Muscle layer of duodenum (tissue), 2 donors: ENCODE data around the gene AKAP12.
"Not testable (repeated sequence)": the region's sequence is repeated elsewhere in the genome, so short reads cannot be mapped to it uniquely, and the experiment has no call there.

Experiments used
- H3K27ac ChIP-seq: one replicate; pipeline ENCODE4 v1.7.0; 2013; ENCODE audit warnings: mild to moderate bottlenecking, low read length
- H3K27me3 ChIP-seq: one replicate; pipeline ENCODE4 v1.7.0; 2013; ENCODE audit warnings: low read depth, mild to moderate bottlenecking, control low read depth, low read length
- H3K36me3 ChIP-seq, 2 donors: one replicate each; pipeline ENCODE4 v1.7.0; 2013; ENCODE audit warnings: low read length in 2 of 2, control low read depth in 1 of 2, mild to moderate bottlenecking in 1 of 2; ENCODE audit not compliant: insufficient read depth in 2 of 2, control insufficient read depth in 1 of 2
- H3K4me1 ChIP-seq, 2 donors: one replicate each; pipeline ENCODE4 v1.7.0; 2013; ENCODE audit warnings: low read length in 2 of 2, mild to moderate bottlenecking in 2 of 2, control low read depth in 1 of 2, moderate library complexity in 1 of 2; ENCODE audit not compliant: insufficient read depth in 2 of 2, control insufficient read depth in 1 of 2
- H3K4me3 ChIP-seq, 2 donors: one replicate each; pipeline ENCODE4 v1.7.0; 2013; ENCODE audit warnings: low read length in 2 of 2, low read depth in 1 of 2, mild to moderate bottlenecking in 1 of 2
- H3K9me3 ChIP-seq, 2 donors: one replicate each; pipeline ENCODE4 v1.7.0; 2013; ENCODE audit warnings: low read length in 2 of 2, control low read depth in 1 of 2, mild to moderate bottlenecking in 1 of 2; ENCODE audit not compliant: control insufficient read depth in 1 of 2
- donor health status: healthy.

The AKAP12 gene

GRCh38 chr6:151374036-151374683 lies 134.4 kb downstream of the AKAP12 start:
- peaks cover 0 to 7% of the 10 kb centered on the region in 2 donors for H3K4me1 ChIP-seq
- H3K27me3 ChIP-seq: no peaks in the 10 kb centered on the region
- H3K27ac ChIP-seq: no peak overlapping the region

GRCh38 chr6:151375833-151376232 lies 136.1 kb downstream of the AKAP12 start:
- Histone ChIP-seq H3K36me3 (peaks cover 17 to 19% of the 10 kb centered on the region in 2 donors), H3K4me1 (peaks cover 7 to 14% of the 10 kb centered on the region in 2 donors), H3K27ac (no peak overlapping the region), H3K27me3 (no peaks in the 10 kb centered on the region), H3K9me3 (no peaks in the 10 kb centered on the region), H3K4me3 (no peak overlapping the region)

More at GRCh38 chr6:151374036-151374683, 134.4 kb downstream of the AKAP12 start:
- Histone ChIP-seq H3K4me3 (no peak overlapping the region), H3K9me3 (no peaks in the 10 kb centered on the region), H3K36me3 (peaks cover 20 to 24% of the 10 kb centered on the region in 2 donors)

GRCh38 chr6:151376440-151376839 lies 136.7 kb downstream of the AKAP12 start:
- peaks cover 7 to 14% of the 10 kb centered on the region in 2 donors for H3K4me1 ChIP-seq
- H3K27ac ChIP-seq: no peak overlapping the region
- H3K36me3 ChIP-seq: peaks cover 11 to 13% of the 10 kb centered on the region in 2 donors
- no peaks in the 10 kb centered on the region for H3K9me3 ChIP-seq
- H3K27me3 ChIP-seq: no peaks in the 10 kb centered on the region
- H3K4me3 ChIP-seq: no peak overlapping the region

GRCh38 chr6:151377095-151377494 lies 137.3 kb downstream of the AKAP12 start:
- Histone ChIP-seq H3K4me3 (no peak overlapping the region), H3K36me3 (peaks cover 4 to 6% of the 10 kb centered on the region in 2 donors), H3K4me1 (peaks cover 7 to 14% of the 10 kb centered on the region in 2 donors), H3K27me3 (no peaks in the 10 kb centered on the region), H3K27ac (no peak overlapping the region), H3K9me3 (no peaks in the 10 kb centered on the region)

GRCh38 chr6:151379933-151380847 lies 140.4 kb downstream of the AKAP12 start:
- no peaks in the 10 kb centered on the region for H3K9me3 ChIP-seq
- peak overlapping the region; percentile 32 for H3K27ac ChIP-seq
- H3K27me3 ChIP-seq: no peaks in the 10 kb centered on the region
- peaks cover 7% of the 10 kb centered on the region in 2 donors for H3K4me1 ChIP-seq
- peak overlapping the region in 1 of 2 donors; percentile 3 for H3K4me3 ChIP-seq
- no peaks in the 10 kb centered on the region for H3K36me3 ChIP-seq

- H3K9me3 ChIP-seq: no peaks in the 10 kb centered on the region
- peak overlapping the region; percentile 32 for H3K27ac ChIP-seq
- H3K36me3 ChIP-seq: no peaks in the 10 kb centered on the region
- H3K27me3 ChIP-seq: no peaks in the 10 kb centered on the region
- no peak overlapping the region for H3K4me3 ChIP-seq
- H3K4me1 ChIP-seq: peaks cover 7% of the 10 kb centered on the region in 2 donors
Observed at GRCh38 chr6:151380848-151381205, 141.1 kb downstream of the AKAP12 start.

GRCh38 chr6:151381722-151382121 lies 142.0 kb downstream of the AKAP12 start:
- Histone ChIP-seq H3K4me3 (no peak overlapping the region), H3K36me3 (no peaks in the 10 kb centered on the region), H3K4me1 (peaks cover 7% of the 10 kb centered on the region in 2 donors), H3K9me3 (no peaks in the 10 kb centered on the region), H3K27ac (no peak overlapping the region), H3K27me3 (no peaks in the 10 kb centered on the region)

GRCh38 chr6:151382631-151383030 lies 142.9 kb downstream of the AKAP12 start:
- H3K27me3 ChIP-seq, H3K27ac ChIP-seq, H3K4me3 ChIP-seq, H3K36me3 ChIP-seq, H3K9me3 ChIP-seq: not testable (repeated sequence)
- H3K4me1 ChIP-seq: peaks cover 7 to 11% of the 10 kb centered on the region in 2 donors

- H3K4me1 ChIP-seq: peaks cover 7 to 15% of the 10 kb centered on the region in 2 donors
- H3K27me3 ChIP-seq: no peaks in the 10 kb centered on the region
- no peak overlapping the region for H3K4me3 ChIP-seq
- no peak overlapping the region for H3K27ac ChIP-seq
- no peaks in the 10 kb centered on the region for H3K9me3 ChIP-seq
- no peaks in the 10 kb centered on the region for H3K36me3 ChIP-seq
Observed at GRCh38 chr6:151384151-151384550, 144.4 kb downstream of the AKAP12 start.

GRCh38 chr6:151385177-151385576 lies 145.4 kb downstream of the AKAP12 start:
- no peaks in the 10 kb centered on the region for H3K9me3 ChIP-seq
- H3K4me3 ChIP-seq: no peak overlapping the region
- peaks cover 5 to 15% of the 10 kb centered on the region in 2 donors for H3K4me1 ChIP-seq
- H3K27ac ChIP-seq: no peak overlapping the region
- no peaks in the 10 kb centered on the region for H3K27me3 ChIP-seq
- peaks cover 0 to 3% of the 10 kb centered on the region in 2 donors for H3K36me3 ChIP-seq

GRCh38 chr6:151387175-151387970 lies 147.6 kb downstream of the AKAP12 start:
- H3K36me3 ChIP-seq: peaks cover 0 to 7% of the 10 kb centered on the region in 2 donors
- no peak overlapping the region for H3K4me3 ChIP-seq
- H3K9me3 ChIP-seq: no peaks in the 10 kb centered on the region
- H3K4me1 ChIP-seq: peaks cover 3 to 13% of the 10 kb centered on the region in 2 donors
- no peaks in the 10 kb centered on the region for H3K27me3 ChIP-seq
- H3K27ac ChIP-seq: no peak overlapping the region
